Mucosa of gallbladder (tissue), 1 donor: ENCODE results near the gene SLC16A6. TPM values are rescaled to one million over a fixed set of nuclear protein-coding genes. Genes with fewer than 3 reads are reported as not detected.
"Not testable (repeated sequence)": the region's sequence is repeated elsewhere in the genome, so short reads cannot be mapped to it uniquely, and the experiment has no call there.

ENCODE experiments used
- DNase-seq: peaks from one replicate; pipeline ENCODE4 v3.0.0-alpha.2; 2020; ENCODE audit warnings: low spot score
- total RNA-seq: library from RNA; stranded (reverse); gene quantifications from one replicate; pipeline ENCODE4 v1.2.1, GENCODE V29; 2021
- donor health status: DM: no; HTN: no; CAD: no.

SLC16A6 gene
- 0.49 TPM for total RNA-seq

GRCh38 chr17:68290955-68291835, at the start of gene SLC16A6, which contains the start of gene ARSG:
SLC16A6 (minus strand) TSS chr17:68291127; CDS start chr17:68278320, 12,807 bp downstream.
ARSG (plus strand) TSS chr17:68291495; CDS start chr17:68307494, 15,999 bp downstream.
- DNase-seq, result peak; percentile 57

- DNase-seq, result no peak
Observed at GRCh38 chr17:68334393-68334792, 43.5 kb upstream of the SLC16A6 start.

- not testable (repeated sequence) for DNase-seq
Observed at GRCh38 chr17:68331932-68332331, 41.0 kb upstream of the SLC16A6 start.

GRCh38 chr17:68329331-68329730, 38.4 kb upstream of the SLC16A6 start:
- no peak for DNase-seq

- no peak for DNase-seq
Observed at GRCh38 chr17:68328676-68329075, 37.7 kb upstream of the SLC16A6 start.

- no peak for DNase-seq
Observed at GRCh38 chr17:68327823-68328557, 37.1 kb upstream of the SLC16A6 start.

GRCh38 chr17:68326681-68327080, 35.8 kb upstream of the SLC16A6 start:
- DNase-seq, result no peak

- no peak for DNase-seq
Observed at GRCh38 chr17:68325961-68326360, 35.0 kb upstream of the SLC16A6 start.

GRCh38 chr17:68324654-68325336, 33.9 kb upstream of the SLC16A6 start:
- no peak for DNase-seq

- DNase-seq, result no peak
Observed at GRCh38 chr17:68324114-68324513, 33.2 kb upstream of the SLC16A6 start.

- no peak for DNase-seq
Observed at GRCh38 chr17:68322630-68323029, 31.7 kb upstream of the SLC16A6 start.

- DNase-seq, result no peak
Observed at GRCh38 chr17:68321556-68321954, 30.6 kb upstream of the SLC16A6 start.

GRCh38 chr17:68320943-68321555, 30.1 kb upstream of the SLC16A6 start:
- DNase-seq, result no peak

GRCh38 chr17:68320311-68320865, 29.5 kb upstream of the SLC16A6 start:
- DNase-seq, result no peak

GRCh38 chr17:68319410-68320162, 28.7 kb upstream of the SLC16A6 start:
- no peak for DNase-seq

GRCh38 chr17:68318103-68318991, 27.4 kb upstream of the SLC16A6 start:
- peak; percentile 21 for DNase-seq

- no peak for DNase-seq
Observed at GRCh38 chr17:68317458-68317857, 26.5 kb upstream of the SLC16A6 start.

- no peak for DNase-seq
Observed at GRCh38 chr17:68315930-68316329, 25.0 kb upstream of the SLC16A6 start.

GRCh38 chr17:68314916-68315535, 24.1 kb upstream of the SLC16A6 start:
- peak; percentile 34 for DNase-seq
